Ovary (tissue), 3 donors: ENCODE results near the gene SLC39A11.

Experiments
- EP300 ChIP-seq: sonication (generic); formaldehyde crosslinking; IDR thresholded peaks from one replicate; pipeline ENCODE4 v1.6.1; 2017; ENCODE audit warnings: antibody characterized with exemption
- POLR2A ChIP-seq: fragments of 450-650 bp; IDR thresholded peaks from one replicate; pipeline ENCODE4 v1.6.1; 2017; ENCODE audit warnings: antibody characterized with exemption, mild to moderate bottlenecking, moderate library complexity
- TF ChIP-seq, protein P1 (sequence below), 3 donors: fragments of 450-650 bp in 2 of 3; fragments of 200-600 bp in 1 of 3; IDR thresholded peaks; one replicate each; pipeline versions ENCODE4 v1.5.1 to v1.8.0; 2016 to 2022; ENCODE audit warnings: antibody characterized with exemption in 3 of 3, mild to moderate bottlenecking in 1 of 3
- donor health status: DM: no; HTN: no; CAD: no.

DNA sequence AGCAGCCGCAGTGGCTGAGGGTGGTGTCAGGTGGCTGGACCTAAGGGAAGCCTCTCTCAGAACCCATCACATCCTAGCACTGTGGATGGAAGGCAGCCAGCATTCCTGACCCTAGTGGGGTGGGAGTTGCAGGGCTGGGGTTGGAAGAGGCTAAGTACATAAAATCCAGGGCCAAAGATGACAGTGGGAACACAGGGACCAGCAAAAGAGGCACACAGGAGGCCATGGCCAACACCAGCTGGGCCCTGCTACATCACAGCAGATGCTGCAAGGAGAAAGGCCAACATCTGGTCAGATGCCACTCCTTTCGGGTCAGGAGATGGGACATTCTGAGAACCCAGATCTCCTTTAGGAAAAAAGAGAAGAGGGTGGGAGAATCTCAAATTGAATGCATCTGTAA, 415.4 kb downstream of the SLC39A11 start:
- TF ChIP-seq POLR2A (no peak), EP300 (no peak)
- TF ChIP-seq, protein P1, sequence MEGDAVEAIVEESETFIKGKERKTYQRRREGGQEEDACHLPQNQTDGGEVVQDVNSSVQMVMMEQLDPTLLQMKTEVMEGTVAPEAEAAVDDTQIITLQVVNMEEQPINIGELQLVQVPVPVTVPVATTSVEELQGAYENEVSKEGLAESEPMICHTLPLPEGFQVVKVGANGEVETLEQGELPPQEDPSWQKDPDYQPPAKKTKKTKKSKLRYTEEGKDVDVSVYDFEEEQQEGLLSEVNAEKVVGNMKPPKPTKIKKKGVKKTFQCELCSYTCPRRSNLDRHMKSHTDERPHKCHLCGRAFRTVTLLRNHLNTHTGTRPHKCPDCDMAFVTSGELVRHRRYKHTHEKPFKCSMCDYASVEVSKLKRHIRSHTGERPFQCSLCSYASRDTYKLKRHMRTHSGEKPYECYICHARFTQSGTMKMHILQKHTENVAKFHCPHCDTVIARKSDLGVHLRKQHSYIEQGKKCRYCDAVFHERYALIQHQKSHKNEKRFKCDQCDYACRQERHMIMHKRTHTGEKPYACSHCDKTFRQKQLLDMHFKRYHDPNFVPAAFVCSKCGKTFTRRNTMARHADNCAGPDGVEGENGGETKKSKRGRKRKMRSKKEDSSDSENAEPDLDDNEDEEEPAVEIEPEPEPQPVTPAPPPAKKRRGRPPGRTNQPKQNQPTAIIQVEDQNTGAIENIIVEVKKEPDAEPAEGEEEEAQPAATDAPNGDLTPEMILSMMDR (IDR thresholded peaks at IDR 0.05), result no peak
